CD4-positive, alpha-beta T cell treated with Interleukin-1 beta for 1 hour (primary cell): ENCODE measurements around the gene DNTT.
A peak's percentile ranks its signal among the peaks of the same experiment; 100 is the strongest.

Source experiments
- DNase-seq, 2 donors: peaks; one replicate each; pipeline ENCODE4 v3.0.0-alpha.2; 2020 to 2022

The DNTT gene

GRCh38 chr10:96352027-96352426 is 47.8 kb downstream of the DNTT start:
- DNase-seq, result no peak

- DNase-seq, result no peak
Measured at GRCh38 chr10:96352582-96352981, 48.3 kb downstream of the DNTT start.

DNA sequence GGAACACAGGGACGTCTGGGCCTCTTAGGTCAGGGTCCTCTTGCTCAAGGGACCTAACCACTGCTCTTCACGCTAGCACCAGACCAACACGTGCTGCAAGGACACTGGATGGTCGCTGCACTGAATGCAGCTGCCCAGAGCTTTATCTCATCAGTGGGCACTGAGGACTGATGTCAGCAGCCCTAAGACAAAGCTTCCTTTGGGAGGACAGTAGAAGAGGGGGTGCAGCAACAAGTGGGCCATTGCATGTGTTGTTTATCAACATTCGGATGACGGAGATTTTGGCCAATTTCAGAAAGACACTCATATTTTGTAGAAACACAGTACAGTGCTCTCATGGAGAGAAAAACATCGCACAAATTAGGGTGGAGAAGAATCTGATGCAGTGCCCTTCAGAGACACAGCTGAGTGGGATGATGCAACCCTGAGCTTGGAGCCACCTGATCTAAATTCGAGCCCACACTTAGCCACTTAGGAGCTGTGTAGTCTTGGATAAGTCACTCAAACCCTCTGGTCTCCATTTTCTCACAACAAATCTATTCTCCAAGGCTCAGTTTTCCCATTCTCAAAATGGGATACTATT is 52.9 kb downstream of the DNTT start:
- no peak for DNase-seq

GRCh38 chr10:96358851-96359540 is 54.8 kb downstream of the DNTT start, which contains the start of gene OPALIN:
Gene OPALIN, minus strand, starts transcription at chr10:96359002. Its CDS starts 106 bp downstream, at chr10:96358896.
- DNase-seq, result no peak

DNA sequence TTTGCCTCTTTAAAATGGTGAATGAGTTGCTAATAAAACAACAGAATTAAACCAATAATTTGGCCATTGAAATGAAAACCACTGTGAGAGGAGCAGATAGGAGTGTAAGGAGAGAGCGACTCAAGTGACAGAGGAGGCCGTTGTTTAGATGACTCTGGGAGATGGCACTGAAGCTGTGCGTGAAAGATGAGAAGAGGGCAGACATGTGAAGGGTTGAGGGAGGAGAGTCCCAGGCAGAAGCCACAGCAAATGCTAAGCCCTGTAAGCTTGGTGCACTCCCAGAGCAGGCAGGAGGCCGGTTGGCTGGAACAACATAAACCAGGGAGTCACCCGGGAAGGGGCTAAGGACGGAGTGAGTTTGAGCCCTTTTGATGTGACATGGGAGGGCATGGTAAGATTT is 55.4 kb downstream of the DNTT start:
- no peak for DNase-seq

DNA sequence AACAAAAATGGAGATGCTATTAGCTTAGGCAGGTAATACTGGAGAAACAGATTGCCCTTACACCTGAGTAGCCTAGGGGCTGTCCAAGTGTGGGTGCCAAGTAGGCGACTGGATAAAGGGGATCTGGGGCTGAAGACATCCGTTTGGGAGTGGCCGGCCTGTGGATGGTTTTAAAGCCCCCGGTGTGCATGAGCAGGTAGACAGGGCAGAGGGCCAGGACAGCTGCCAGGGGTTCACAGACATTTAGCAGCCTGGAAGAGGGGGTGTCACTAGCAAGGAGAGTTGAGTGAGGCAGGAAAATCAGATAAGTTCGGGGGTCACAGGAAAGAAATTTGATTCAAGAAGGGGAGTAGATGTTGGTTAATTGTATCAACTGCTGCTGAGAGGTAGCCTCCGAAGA is 56.1 kb downstream of the DNTT start:
- no peak for DNase-seq

DNA sequence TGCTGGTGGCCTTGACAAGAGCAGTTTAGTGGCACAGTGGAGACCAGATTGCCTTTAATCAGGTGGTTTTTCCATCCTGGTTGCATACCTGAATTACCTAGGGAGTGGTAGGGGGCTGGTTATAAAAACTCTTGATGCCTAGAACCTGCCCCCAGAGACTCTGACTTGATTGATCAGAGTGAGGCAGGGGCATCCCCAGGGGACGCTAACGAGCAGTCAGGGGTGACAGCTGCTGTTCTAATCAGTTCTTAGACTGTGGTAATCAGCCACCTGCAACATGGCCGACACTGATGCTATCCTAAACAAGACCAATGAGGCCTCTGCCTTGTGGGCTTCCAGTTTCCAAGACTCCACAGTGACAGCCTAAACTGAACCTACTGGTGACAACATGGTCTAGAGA is 56.5 kb downstream of the DNTT start:
- DNase-seq, result no peak

GRCh38 chr10:96365571-96365970 is 61.3 kb downstream of the DNTT start:
- no peak for DNase-seq

DNA sequence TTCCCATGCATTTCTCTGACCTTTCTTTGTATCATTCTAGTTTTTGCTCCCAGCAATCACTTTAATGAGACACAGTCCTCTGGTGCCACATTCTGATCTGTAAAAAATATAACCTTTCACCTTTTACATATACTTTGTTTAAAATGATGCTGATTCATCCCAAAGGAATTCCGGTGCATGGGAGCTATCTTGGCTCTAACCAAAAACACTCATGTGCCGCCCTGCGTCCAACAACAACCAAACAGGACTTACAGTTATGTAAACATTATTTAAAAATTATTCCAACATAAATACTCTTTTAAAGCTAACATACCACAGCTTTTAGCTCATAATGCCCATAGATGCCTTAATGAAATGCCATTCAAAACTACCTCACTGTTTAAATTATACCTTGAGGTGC is 62.3 kb downstream of the DNTT start:
- DNase-seq, result no peak

GRCh38 chr10:96367470-96367869 is 63.2 kb downstream of the DNTT start:
- no peak for DNase-seq

DNA sequence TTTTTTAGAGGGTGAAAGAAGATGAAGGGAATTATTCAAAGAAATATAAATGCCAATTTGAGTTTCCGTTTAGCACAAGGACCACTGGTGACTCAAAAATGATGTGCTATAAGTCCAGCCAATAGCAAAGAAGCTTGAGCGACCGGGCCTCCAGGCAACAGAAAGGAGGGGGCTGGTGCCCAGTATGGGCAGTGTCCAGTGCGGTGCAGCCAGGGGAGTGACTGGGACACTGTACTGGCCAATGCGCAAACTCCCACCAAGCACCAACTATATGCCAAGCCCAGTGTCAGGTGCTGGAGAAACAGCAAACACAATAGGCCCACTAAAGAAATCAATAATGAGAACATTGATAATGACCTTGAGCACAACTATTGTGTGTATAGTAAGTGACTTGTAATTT is 64.7 kb downstream of the DNTT start:
- no peak for DNase-seq

GRCh38 chr10:96369890-96370583 is 65.8 kb downstream of the DNTT start:
- no peak for DNase-seq

GRCh38 chr10:96370584-96371157 is 66.4 kb downstream of the DNTT start:
- peak; percentile 29 to 52 for DNase-seq

DNA sequence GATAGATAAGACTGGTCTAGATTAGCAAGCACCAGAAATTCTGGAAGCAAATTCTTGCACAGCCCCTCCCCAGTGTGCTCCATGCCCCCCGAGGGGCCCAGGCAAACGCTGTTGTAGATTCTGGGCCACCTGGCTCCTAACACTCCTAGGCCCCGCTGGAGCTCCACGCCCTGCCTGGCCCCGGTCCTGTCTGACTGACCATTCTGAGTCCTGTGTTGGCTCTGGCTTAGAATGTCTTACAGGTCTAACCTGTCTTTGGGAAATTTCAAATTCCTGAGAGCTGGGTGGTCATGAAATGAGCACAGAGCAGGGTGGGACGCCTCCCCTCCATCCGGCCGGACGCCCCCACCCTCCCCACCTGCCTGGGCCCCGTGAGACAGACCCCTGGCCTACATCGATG is 67.1 kb downstream of the DNTT start:
- no peak for DNase-seq

DNA sequence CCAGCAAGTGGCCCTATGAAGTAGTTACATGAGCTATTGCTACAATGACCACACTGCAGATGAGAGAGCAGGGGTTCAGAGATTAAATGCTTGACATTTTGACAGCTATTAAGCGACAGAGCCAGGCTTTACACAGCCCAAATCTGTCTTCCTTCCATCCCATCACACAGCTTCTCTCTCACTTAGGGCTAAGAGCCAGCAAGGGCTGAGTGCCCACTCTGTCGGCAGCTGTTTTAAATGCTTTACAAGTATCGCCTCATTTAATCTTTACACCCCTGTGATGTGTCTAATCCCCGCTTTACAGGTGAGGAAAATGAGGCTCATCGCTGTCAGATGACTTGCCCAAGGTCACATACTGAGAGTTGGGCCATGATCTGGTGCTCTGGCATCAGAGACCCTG is 69.8 kb downstream of the DNTT start:
- no peak for DNase-seq

GRCh38 chr10:96374639-96374984 is 70.4 kb downstream of the DNTT start:
- no peak for DNase-seq

DNA sequence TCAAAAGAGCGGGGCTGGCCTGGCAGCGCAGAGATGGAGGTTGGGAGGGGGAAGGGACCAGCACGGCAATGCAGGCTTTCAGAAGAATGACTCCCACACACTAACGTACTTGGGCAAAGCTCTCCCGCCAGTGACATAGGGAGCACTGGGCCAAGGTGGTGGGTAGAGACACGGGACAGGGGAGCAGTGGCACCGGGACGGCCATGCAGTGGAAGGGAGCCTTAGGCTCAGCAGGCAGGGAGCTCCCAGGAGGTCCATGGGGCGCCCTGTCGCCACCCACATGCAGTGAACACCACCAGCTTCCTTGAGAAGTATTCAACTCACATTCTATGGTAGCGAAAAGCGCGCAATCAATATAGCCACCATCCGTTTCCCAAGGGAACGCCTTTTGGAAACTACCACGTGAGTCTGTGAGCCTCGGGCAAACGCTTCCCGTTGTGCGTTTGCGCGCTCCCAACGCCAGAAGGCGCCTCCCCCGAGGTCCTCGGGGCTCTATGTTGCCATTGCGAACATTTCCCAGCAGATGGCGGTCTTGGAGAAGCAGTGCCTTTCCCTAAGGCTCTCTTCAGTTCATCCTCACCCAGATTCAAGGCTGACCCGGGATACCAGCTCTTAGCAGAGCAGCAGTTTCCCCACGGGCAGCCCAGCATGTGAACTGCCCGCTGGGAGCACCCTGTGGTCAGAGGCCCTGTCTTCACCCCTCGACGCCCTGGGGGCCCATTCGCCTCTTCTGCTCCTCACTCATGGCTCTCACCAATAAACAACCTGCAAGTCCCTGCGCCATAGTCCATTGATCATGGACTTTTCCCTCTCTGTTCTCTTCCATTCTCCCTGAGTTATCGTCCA is 71.0 kb downstream of the DNTT start:
- peak; percentile 67 to 70 for DNase-seq

GRCh38 chr10:96376483-96376882 is 72.2 kb downstream of the DNTT start:
- no peak for DNase-seq

DNA sequence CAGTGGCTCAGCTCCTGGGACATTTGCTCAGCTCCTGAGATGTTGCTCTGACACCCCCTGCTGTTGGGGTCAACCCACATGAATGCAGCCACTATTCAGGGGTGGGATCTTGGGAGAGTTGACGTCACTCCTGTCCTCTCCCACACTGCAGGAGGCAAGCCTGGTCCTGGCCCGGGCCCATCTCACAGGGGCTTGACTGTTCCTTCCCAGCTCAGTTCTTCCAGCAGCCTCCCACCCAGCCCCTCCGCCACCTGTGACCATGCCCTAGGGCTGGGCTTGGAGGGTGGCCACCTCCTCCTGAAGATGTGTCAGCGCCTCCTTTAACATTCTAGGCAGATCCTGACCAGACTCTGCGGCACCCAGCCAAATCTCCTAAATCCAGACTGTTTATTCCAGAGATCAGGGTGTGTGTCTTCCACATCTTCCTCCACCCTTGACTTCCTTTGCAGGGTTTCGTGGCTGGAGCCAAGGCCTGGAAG is 73.6 kb downstream of the DNTT start:
- DNase-seq, result no peak

GRCh38 chr10:96378741-96379140 is 74.5 kb downstream of the DNTT start:
- DNase-seq, result no peak

GRCh38 chr10:96379758-96380157 is 75.5 kb downstream of the DNTT start:
- no peak for DNase-seq

- peak in 1 of 2 donors; percentile 61 for DNase-seq
Measured at GRCh38 chr10:96380821-96381220, 76.6 kb downstream of the DNTT start.

- no peak for DNase-seq
Measured at GRCh38 chr10:96384506-96384905, 80.3 kb downstream of the DNTT start.
